Activated naive CD4-positive, alpha-beta T cell treated with anti-CD3 and anti-CD28 coated beads, Interleukin-2, amount 10 ng/mL, durations not matched to agents 7 days and 5 days (primary cell): Measurements from ENCODE around the gene CENPF.
"Not testable (repeated sequence)": the region's sequence is repeated elsewhere in the genome, so short reads cannot be mapped to it uniquely, and the experiment has no call there.

ENCODE experiments used
- CTCF ChIA-PET: fragments of 350-600 bp; sonication (Branson Sonifier 250); formaldehyde crosslinking; loops from one replicate; lab custom pipeline; 2021; ENCODE audit warnings: antibody characterized with exemption; lab: Charles Lee
- DNase-seq: peaks from one replicate; pipeline ENCODE4 v3.0.0-alpha.2; 2020
- H3K27ac Mint-ChIP-seq: one replicate; pipeline ENCODE4 v1.8.0; 2021; ENCODE audit warnings: mild to moderate bottlenecking, moderate library complexity, mixed read lengths
- H3K27me3 Mint-ChIP-seq: one replicate; pipeline ENCODE4 v1.8.0; 2021; ENCODE audit warnings: mild to moderate bottlenecking, mixed read lengths
- H3K36me3 Mint-ChIP-seq: one replicate; pipeline ENCODE4 v1.8.0; 2021; ENCODE audit warnings: mixed read lengths
- H3K4me1 Mint-ChIP-seq: one replicate; pipeline ENCODE4 v1.8.0; 2021; ENCODE audit warnings: mixed read lengths
- H3K4me3 Mint-ChIP-seq: one replicate; pipeline ENCODE4 v1.8.0; 2021; ENCODE audit warnings: mild to moderate bottlenecking, moderate library complexity, mixed read lengths
- H3K9me3 Mint-ChIP-seq: one replicate; pipeline ENCODE4 v1.8.0; 2021; ENCODE audit warnings: mixed read lengths

Gene CENPF

GRCh38 chr1:214588963-214589597 is 13.9 kb upstream of the CENPF start:
- Mint-ChIP-seq H3K27me3 (peaks cover 23% of the 10 kb centered on the region), H3K4me1 (no peaks in the 10 kb centered on the region), H3K36me3 (no peaks in the 10 kb centered on the region), H3K4me3 (no peak overlapping the region), H3K27ac (no peak overlapping the region), H3K9me3 (no peaks in the 10 kb centered on the region)
- CTCF ChIA-PET: interaction anchor here (0.6 to 11.6 kb wide), 2 partner anchors 258 to 496 kb away, joined by 3 to 252 read pairs; no protein-coding TSS in a partner anchor
- DNase-seq: no peak

- CTCF ChIA-PET: interaction anchor here (4.7 kb wide), 1 partner anchor 258 kb away, joined by 38 read pairs; no protein-coding TSS in a partner anchor
- no peak overlapping the region for H3K27ac Mint-ChIP-seq
- peaks cover 22% of the 10 kb centered on the region for H3K27me3 Mint-ChIP-seq
Measured at GRCh38 chr1:214590696-214591095, 12.3 kb upstream of the CENPF start.

GRCh38 chr1:214591918-214592317 is 11.1 kb upstream of the CENPF start:
- not testable (repeated sequence) for H3K4me1 Mint-ChIP-seq, DNase-seq, H3K27ac Mint-ChIP-seq, H3K9me3 Mint-ChIP-seq, H3K4me3 Mint-ChIP-seq, H3K36me3 Mint-ChIP-seq
- CTCF ChIA-PET: interaction anchor here (4.7 kb wide), 1 partner anchor 260 kb away, joined by 38 read pairs; no protein-coding TSS in a partner anchor
- peaks cover 20% of the 10 kb centered on the region for H3K27me3 Mint-ChIP-seq

More at GRCh38 chr1:214590696-214591095, 12.3 kb upstream of the CENPF start:
- Mint-ChIP-seq H3K4me1 (no peaks in the 10 kb centered on the region), H3K36me3 (no peaks in the 10 kb centered on the region), H3K9me3 (no peaks in the 10 kb centered on the region), H3K4me3 (no peak overlapping the region)
- DNase-seq: no peak

- CTCF ChIA-PET: interaction anchor here (1.4 to 4.7 kb wide), 3 partner anchors 11 to 379 kb away, joined by 3 to 38 read pairs (median 6); no protein-coding TSS in a partner anchor
- no peaks in the 10 kb centered on the region for H3K4me1 Mint-ChIP-seq
- H3K27me3 Mint-ChIP-seq: peaks cover 20% of the 10 kb centered on the region
- no peak for DNase-seq
- H3K9me3 Mint-ChIP-seq: no peaks in the 10 kb centered on the region
- H3K36me3 Mint-ChIP-seq: no peaks in the 10 kb centered on the region
- H3K27ac Mint-ChIP-seq: no peak overlapping the region
- no peak overlapping the region for H3K4me3 Mint-ChIP-seq
Measured at GRCh38 chr1:214593158-214593557, 9.8 kb upstream of the CENPF start.

GRCh38 chr1:214603819-214604252 is 841 bp downstream of the CENPF start:
- peaks cover 30% of the 10 kb centered on the region for H3K4me1 Mint-ChIP-seq
- H3K27ac Mint-ChIP-seq: peak overlapping the region; percentile 94
- H3K36me3 Mint-ChIP-seq: peaks cover 19% of the 10 kb centered on the region
- no peaks in the 10 kb centered on the region for H3K27me3 Mint-ChIP-seq
- H3K9me3 Mint-ChIP-seq: no peaks in the 10 kb centered on the region
- peak; percentile 27 for DNase-seq
- CTCF ChIA-PET: interaction anchor here (1.1 to 2.6 kb wide), 6 partner anchors 10 to 390 kb away, joined by 3 to 13 read pairs (median 6); no protein-coding TSS in a partner anchor
- H3K4me3 Mint-ChIP-seq: peak overlapping the region; percentile 96

- H3K4me1 Mint-ChIP-seq: peaks cover 33% of the 10 kb centered on the region
- peak overlapping the region; percentile 96 for H3K4me3 Mint-ChIP-seq
- CTCF ChIA-PET: interaction anchor here (0.9 to 2.6 kb wide), 7 partner anchors 11 to 390 kb away, joined by 3 to 13 read pairs (median 5); no protein-coding TSS in a partner anchor
- no peaks in the 10 kb centered on the region for H3K27me3 Mint-ChIP-seq
- H3K9me3 Mint-ChIP-seq: peaks cover 5% of the 10 kb centered on the region
- peak overlapping the region; percentile 45 for H3K27ac Mint-ChIP-seq
- peaks cover 25% of the 10 kb centered on the region for H3K36me3 Mint-ChIP-seq
- DNase-seq: no peak
Measured at GRCh38 chr1:214604523-214604922, 1.5 kb downstream of the CENPF start.

- not testable (repeated sequence) for DNase-seq, H3K4me3 Mint-ChIP-seq, H3K27ac Mint-ChIP-seq, H3K9me3 Mint-ChIP-seq, H3K27me3 Mint-ChIP-seq
- Mint-ChIP-seq H3K36me3 (peaks cover 33% of the 10 kb centered on the region), H3K4me1 (peaks cover 35% of the 10 kb centered on the region)
- CTCF ChIA-PET: interaction anchor here (1.4 to 1.8 kb wide), 2 partner anchors 22 to 272 kb away, joined by 5 to 13 read pairs; no protein-coding TSS in a partner anchor
Measured at GRCh38 chr1:214605484-214605883, 2.5 kb downstream of the CENPF start.

- DNase-seq, H3K27ac Mint-ChIP-seq, CTCF ChIA-PET, H3K27me3 Mint-ChIP-seq, H3K9me3 Mint-ChIP-seq, H3K4me3 Mint-ChIP-seq: not testable (repeated sequence)
- Mint-ChIP-seq H3K4me1 (peaks cover 39% of the 10 kb centered on the region), H3K36me3 (peaks cover 40% of the 10 kb centered on the region)
Measured at GRCh38 chr1:214605933-214606925, 3.2 kb downstream of the CENPF start.

GRCh38 chr1:214607492-214608215 is 4.7 kb downstream of the CENPF start:
- CTCF ChIA-PET, H3K27me3 Mint-ChIP-seq, H3K9me3 Mint-ChIP-seq, H3K27ac Mint-ChIP-seq, H3K4me3 Mint-ChIP-seq, DNase-seq: not testable (repeated sequence)
- Mint-ChIP-seq H3K36me3 (peaks cover 52% of the 10 kb centered on the region), H3K4me1 (peaks cover 38% of the 10 kb centered on the region)

- H3K9me3 Mint-ChIP-seq, H3K4me3 Mint-ChIP-seq, DNase-seq, H3K27me3 Mint-ChIP-seq, H3K27ac Mint-ChIP-seq: not testable (repeated sequence)
- H3K4me1 Mint-ChIP-seq: peaks cover 38% of the 10 kb centered on the region
- CTCF ChIA-PET: interaction anchor here (0.6 kb wide), 1 partner anchor 198 kb away, joined by 3 read pairs; no protein-coding TSS in a partner anchor
- peaks cover 57% of the 10 kb centered on the region for H3K36me3 Mint-ChIP-seq
Measured at GRCh38 chr1:214608216-214608783, 5.3 kb downstream of the CENPF start.

- not testable (repeated sequence) for DNase-seq, H3K9me3 Mint-ChIP-seq, H3K27me3 Mint-ChIP-seq, H3K27ac Mint-ChIP-seq, H3K4me3 Mint-ChIP-seq
- peaks cover 42% of the 10 kb centered on the region for H3K4me1 Mint-ChIP-seq
- H3K36me3 Mint-ChIP-seq: peaks cover 58% of the 10 kb centered on the region
- CTCF ChIA-PET: interaction anchor here (0.6 kb wide), 1 partner anchor 199 kb away, joined by 3 read pairs; no protein-coding TSS in a partner anchor
Measured at GRCh38 chr1:214608817-214609216, 5.8 kb downstream of the CENPF start.

- Mint-ChIP-seq H3K36me3 (peaks cover 63% of the 10 kb centered on the region), H3K4me1 (peaks cover 39% of the 10 kb centered on the region)
Measured at GRCh38 chr1:214609692-214610091, 6.7 kb downstream of the CENPF start.

GRCh38 chr1:214610136-214610535 is 7.1 kb downstream of the CENPF start:
- H3K4me1 Mint-ChIP-seq: peaks cover 37% of the 10 kb centered on the region
- H3K36me3 Mint-ChIP-seq: peaks cover 66% of the 10 kb centered on the region
- not testable (repeated sequence) for DNase-seq, H3K4me3 Mint-ChIP-seq, H3K9me3 Mint-ChIP-seq, H3K27ac Mint-ChIP-seq, H3K27me3 Mint-ChIP-seq
- CTCF ChIA-PET: interaction anchor here (1.0 kb wide), 1 partner anchor 17 kb away, joined by 3 read pairs; no protein-coding TSS in a partner anchor

More at GRCh38 chr1:214609692-214610091, 6.7 kb downstream of the CENPF start:
- CTCF ChIA-PET: no interaction called here
- DNase-seq: no peak
- peaks cover 9% of the 10 kb centered on the region for H3K9me3 Mint-ChIP-seq
- H3K27me3 Mint-ChIP-seq: no peaks in the 10 kb centered on the region
- H3K4me3 Mint-ChIP-seq: no peak overlapping the region
- H3K27ac Mint-ChIP-seq: no peak overlapping the region
